Measurements from ENCODE around the gene SLC25A48.
"Not testable (repeated sequence)": the region's sequence is repeated elsewhere in the genome, so short reads cannot be mapped to it uniquely, and the experiment has no call there.

The SLC25A48 gene

DNA sequence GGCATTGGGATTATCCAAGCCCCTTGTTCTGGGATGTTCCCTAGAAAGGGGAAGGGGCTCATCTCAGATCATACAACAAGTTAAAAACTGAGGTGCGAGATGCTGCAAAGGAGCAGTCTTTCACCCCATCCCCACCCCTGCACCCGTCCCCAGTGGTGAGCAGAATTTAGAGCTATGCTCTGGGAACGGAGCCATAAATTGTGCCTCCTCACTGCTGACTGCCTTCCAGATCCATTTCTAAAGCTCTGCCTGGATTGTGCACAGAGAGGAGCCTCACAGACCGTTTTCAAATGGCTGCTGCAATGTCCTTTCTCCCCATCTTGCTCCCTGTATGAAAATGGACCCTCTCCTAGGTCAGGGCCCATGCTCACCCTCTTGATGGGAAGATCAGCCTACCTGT, 8.3 kb downstream of the SLC25A48 start:
- no peak overlapping the region for H3K9ac ChIP-seq (ENCODE audit: low read length in 2 of 2)
- peaks cover 3 to 10% of the 10 kb centered on the region in 2 donors for H3K27me3 ChIP-seq (ENCODE audit: control insufficient read depth in 1 of 2, insufficient read depth in 2 of 2, low read length in 2 of 2)
- H3K9me3 ChIP-seq (ENCODE audit: control insufficient read depth in 2 of 2, low read length in 2 of 2) = no peaks in the 10 kb centered on the region
- H3K4me1 ChIP-seq (ENCODE audit: control insufficient read depth, insufficient read depth, low read length) = no peaks in the 10 kb centered on the region
- no peaks in the 10 kb centered on the region for H3K36me3 ChIP-seq (ENCODE audit: control insufficient read depth in 2 of 2, insufficient read depth in 2 of 2, low read length in 2 of 2)
- H3K27ac ChIP-seq (ENCODE audit: low read length) = no peak overlapping the region
- H3K4me3 ChIP-seq (ENCODE audit: low read length in 2 of 2) = no peak overlapping the region

DNA sequence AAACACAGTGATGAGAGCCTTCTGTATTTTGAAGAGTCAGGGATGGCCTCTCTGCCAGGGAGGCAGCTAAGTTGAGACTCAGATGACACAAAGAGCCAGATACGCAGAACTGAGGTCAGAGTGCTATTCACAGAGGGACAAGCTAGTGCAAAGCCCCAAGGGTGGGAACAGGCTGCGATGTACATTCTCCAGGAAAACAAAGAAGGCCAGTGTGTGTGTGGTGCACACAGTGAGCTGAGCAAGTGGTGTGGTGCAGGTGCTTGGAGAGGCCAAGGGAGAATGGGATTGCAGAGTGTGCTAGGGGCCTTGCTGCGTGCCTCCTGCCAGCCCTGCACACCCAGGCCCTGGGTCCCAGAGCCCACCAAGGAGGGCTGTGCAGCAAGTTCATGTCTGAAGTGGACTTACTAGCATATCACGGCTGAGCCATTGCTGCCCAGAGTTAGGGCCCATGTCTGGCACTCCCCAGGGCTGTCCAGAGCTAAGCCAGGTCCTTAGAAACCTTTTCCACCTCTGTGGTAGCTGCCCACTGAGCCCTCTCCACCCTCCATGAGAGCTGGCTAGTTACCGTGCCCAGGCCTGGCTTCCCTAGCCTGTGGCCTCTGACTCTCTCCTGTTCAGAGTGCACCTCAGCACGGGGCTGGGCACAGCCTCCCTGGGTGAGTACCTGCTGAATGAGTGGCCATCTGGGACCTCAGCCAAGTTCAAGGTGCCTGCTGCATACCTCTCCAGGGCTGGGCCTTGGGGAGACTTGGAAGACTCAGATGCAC, 9.3 kb downstream of the SLC25A48 start:
- Histone ChIP-seq H3K4me1 (ENCODE audit: control insufficient read depth, insufficient read depth, low read length) (no peaks in the 10 kb centered on the region), H3K27ac (ENCODE audit: low read length) (no peak overlapping the region), H3K9me3 (ENCODE audit: control insufficient read depth in 2 of 2, low read length in 2 of 2) (no peaks in the 10 kb centered on the region), H3K27me3 (ENCODE audit: control insufficient read depth in 1 of 2, insufficient read depth in 2 of 2, low read length in 2 of 2) (peaks cover 3 to 10% of the 10 kb centered on the region in 2 donors), H3K9ac (ENCODE audit: low read length in 2 of 2) (no peak overlapping the region), H3K36me3 (ENCODE audit: control insufficient read depth in 2 of 2, insufficient read depth in 2 of 2, low read length in 2 of 2) (no peaks in the 10 kb centered on the region), H3K4me3 (ENCODE audit: low read length in 2 of 2) (no peak overlapping the region)

DNA sequence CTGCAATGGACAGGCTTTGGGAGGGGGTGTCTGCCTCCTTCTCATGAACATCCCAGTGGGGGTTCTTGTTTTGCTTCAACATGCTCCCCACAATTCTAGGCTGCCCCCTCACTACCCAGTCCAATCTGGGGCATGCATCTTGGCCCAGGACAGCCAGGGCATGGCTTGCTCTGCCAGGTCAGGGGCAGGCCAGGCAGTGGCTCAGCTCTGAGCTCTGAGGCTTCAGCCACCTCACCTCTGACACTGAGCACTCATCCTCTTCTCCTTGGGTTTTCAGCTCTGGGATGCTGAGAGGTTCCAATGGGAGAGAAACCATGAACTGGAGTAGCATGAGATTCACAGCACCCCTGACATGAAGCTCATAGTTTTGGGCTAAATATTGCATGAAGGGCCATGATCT, 11.8 kb downstream of the SLC25A48 start:
- H3K27me3 ChIP-seq (ENCODE audit: control insufficient read depth in 1 of 2, insufficient read depth in 2 of 2, low read length in 2 of 2) = peaks cover 3 to 10% of the 10 kb centered on the region in 2 donors
- no peak overlapping the region for H3K27ac ChIP-seq (ENCODE audit: low read length)
- H3K9ac ChIP-seq (ENCODE audit: low read length in 2 of 2) = no peak overlapping the region
- H3K4me3 ChIP-seq (ENCODE audit: low read length in 2 of 2) = no peak overlapping the region
- no peaks in the 10 kb centered on the region for H3K9me3 ChIP-seq (ENCODE audit: control insufficient read depth in 2 of 2, low read length in 2 of 2)
- no peaks in the 10 kb centered on the region for H3K4me1 ChIP-seq (ENCODE audit: control insufficient read depth, insufficient read depth, low read length)
- H3K36me3 ChIP-seq (ENCODE audit: control insufficient read depth in 2 of 2, insufficient read depth in 2 of 2, low read length in 2 of 2) = no peaks in the 10 kb centered on the region

DNA sequence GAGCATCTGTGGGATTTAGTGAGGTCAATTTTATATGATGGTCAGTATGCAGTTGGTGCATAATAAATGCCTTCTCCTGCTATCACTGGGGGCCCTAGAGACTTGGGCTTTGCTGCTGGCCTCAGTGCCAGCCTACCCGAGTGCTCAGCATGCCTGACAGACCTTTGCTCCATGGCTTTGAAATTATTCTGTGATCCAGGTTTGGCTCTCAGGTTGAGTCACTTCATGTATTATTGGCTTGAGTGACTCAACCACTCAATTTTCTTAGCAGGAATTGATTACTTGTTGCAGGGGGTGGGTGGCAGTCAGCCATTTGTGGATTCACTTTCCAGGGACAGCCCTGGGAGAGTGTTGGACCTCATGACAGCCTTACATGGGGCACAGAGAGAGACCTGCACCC, 13.5 kb downstream of the SLC25A48 start:
- H3K27me3 ChIP-seq (ENCODE audit: control insufficient read depth in 1 of 2, insufficient read depth in 2 of 2, low read length in 2 of 2) = peaks cover 3 to 6% of the 10 kb centered on the region in 2 donors
- H3K9ac ChIP-seq (ENCODE audit: low read length in 2 of 2) = no peak overlapping the region
- H3K9me3 ChIP-seq (ENCODE audit: control insufficient read depth in 2 of 2, low read length in 2 of 2) = no peaks in the 10 kb centered on the region
- H3K4me3 ChIP-seq (ENCODE audit: low read length in 2 of 2) = no peak overlapping the region
- no peaks in the 10 kb centered on the region for H3K4me1 ChIP-seq (ENCODE audit: control insufficient read depth, insufficient read depth, low read length)
- H3K36me3 ChIP-seq (ENCODE audit: control insufficient read depth in 2 of 2, insufficient read depth in 2 of 2, low read length in 2 of 2) = no peaks in the 10 kb centered on the region
- no peak overlapping the region for H3K27ac ChIP-seq (ENCODE audit: low read length)

DNA sequence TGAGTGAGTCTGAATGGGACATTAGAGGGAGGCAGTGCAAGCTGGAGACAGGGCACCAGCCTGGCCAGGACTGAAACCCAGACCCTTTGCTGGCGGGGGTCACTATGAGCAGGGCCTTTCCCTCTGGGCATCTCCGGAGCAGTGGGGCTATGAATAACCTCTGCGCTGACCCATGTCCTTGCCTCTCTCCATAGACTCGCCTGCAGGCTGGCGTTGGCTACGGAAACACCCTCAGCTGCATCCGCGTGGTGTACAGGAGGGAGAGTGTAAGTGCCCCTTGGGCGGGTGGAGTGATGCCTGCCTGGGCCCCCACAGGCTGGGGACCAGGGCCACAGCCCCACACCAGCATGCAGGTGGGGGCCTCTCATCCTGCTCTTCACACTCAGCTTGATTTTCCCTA, 15.8 kb downstream of the SLC25A48 start:
- no peaks in the 10 kb centered on the region for H3K4me1 ChIP-seq (ENCODE audit: control insufficient read depth, insufficient read depth, low read length)
- H3K27me3 ChIP-seq (ENCODE audit: control insufficient read depth in 1 of 2, insufficient read depth in 2 of 2, low read length in 2 of 2) = peaks cover 0 to 2% of the 10 kb centered on the region in 2 donors
- H3K27ac ChIP-seq (ENCODE audit: low read length) = no peak overlapping the region
- H3K36me3 ChIP-seq (ENCODE audit: control insufficient read depth in 2 of 2, insufficient read depth in 2 of 2, low read length in 2 of 2) = no peaks in the 10 kb centered on the region
- H3K9me3 ChIP-seq (ENCODE audit: control insufficient read depth in 2 of 2, low read length in 2 of 2) = peaks cover 0 to 3% of the 10 kb centered on the region in 2 donors
- no peak overlapping the region for H3K4me3 ChIP-seq (ENCODE audit: low read length in 2 of 2)
- no peak overlapping the region for H3K9ac ChIP-seq (ENCODE audit: low read length in 2 of 2)

DNA sequence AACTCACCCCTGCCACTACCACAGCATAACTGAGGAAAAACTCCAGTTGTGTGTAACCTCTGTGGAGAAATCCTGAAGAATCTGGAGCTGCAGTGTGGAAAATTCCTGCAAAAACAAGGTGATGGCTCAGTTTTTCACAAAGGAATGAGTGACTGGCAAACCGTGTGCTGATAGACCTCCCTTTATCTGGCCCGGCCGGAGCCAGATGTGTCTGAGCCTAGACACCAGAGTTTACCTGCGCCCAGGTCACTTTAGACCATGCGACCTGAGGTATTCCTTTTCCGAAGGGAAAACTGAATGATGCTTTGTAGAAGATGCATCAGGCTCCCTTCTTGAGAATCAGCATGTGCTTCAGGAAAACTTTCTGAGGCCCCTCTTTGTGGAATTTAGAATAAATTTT, 16.2 kb downstream of the SLC25A48 start:
- H3K36me3 ChIP-seq (ENCODE audit: control insufficient read depth in 2 of 2, insufficient read depth in 2 of 2, low read length in 2 of 2) = no peaks in the 10 kb centered on the region

DNA sequence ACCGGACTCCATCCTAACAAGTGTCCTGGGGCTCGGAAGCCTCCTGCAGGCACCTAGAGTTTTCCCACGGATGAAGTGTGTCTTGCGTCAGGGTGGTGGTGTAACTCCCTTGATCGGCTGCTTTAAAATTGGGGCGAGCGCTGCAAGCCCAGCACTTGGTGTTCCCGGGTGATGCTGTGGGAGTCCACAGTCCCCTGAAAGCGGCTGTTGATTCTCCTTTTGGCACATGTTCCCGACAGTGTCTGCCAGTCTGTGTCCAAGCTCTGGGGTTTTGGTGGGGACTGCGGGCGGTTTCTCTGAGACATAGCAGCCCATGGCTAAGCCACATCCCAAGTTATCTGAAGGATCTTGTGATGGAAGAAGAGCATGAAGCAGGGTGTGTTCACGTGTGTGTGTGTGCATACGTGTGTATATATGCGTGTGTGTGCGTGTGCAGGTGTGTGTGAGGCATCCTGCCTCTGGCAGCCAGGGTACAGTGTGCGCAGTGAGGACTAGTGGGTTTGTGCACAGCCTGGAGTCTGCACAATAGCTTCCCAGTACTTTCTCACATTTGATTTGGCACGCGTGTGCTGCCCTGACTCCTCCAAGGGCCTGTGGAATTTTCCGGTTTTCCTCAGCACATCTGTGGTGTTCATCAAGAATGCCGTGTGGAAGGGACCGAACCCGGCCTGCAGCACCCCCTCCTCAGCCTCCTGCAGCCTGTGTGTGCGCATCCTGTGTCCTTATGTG, 16.9 kb downstream of the SLC25A48 start:
- no peak overlapping the region for H3K9ac ChIP-seq (ENCODE audit: low read length in 2 of 2)
- H3K4me3 ChIP-seq (ENCODE audit: low read length in 2 of 2) = no peak overlapping the region
- H3K9me3 ChIP-seq (ENCODE audit: control insufficient read depth in 2 of 2, low read length in 2 of 2) = peaks cover 0 to 3% of the 10 kb centered on the region in 2 donors
- no peak overlapping the region for H3K27ac ChIP-seq (ENCODE audit: low read length)
- no peaks in the 10 kb centered on the region for H3K27me3 ChIP-seq (ENCODE audit: control insufficient read depth in 1 of 2, insufficient read depth in 2 of 2, low read length in 2 of 2)
- H3K36me3 ChIP-seq (ENCODE audit: control insufficient read depth in 2 of 2, insufficient read depth in 2 of 2, low read length in 2 of 2) = no peaks in the 10 kb centered on the region
- H3K4me1 ChIP-seq (ENCODE audit: control insufficient read depth, insufficient read depth, low read length) = no peaks in the 10 kb centered on the region

More for the DNA sequence above, 16.2 kb downstream of the SLC25A48 start:
- Histone ChIP-seq H3K4me1 (ENCODE audit: control insufficient read depth, insufficient read depth, low read length) (no peaks in the 10 kb centered on the region), H3K27ac (ENCODE audit: low read length) (no peak overlapping the region), H3K9ac (ENCODE audit: low read length in 2 of 2) (no peak overlapping the region), H3K4me3 (ENCODE audit: low read length in 2 of 2) (no peak overlapping the region), H3K27me3 (ENCODE audit: control insufficient read depth in 1 of 2, insufficient read depth in 2 of 2, low read length in 2 of 2) (peaks cover 0 to 2% of the 10 kb centered on the region in 2 donors), H3K9me3 (ENCODE audit: control insufficient read depth in 2 of 2, low read length in 2 of 2) (peaks cover 0 to 3% of the 10 kb centered on the region in 2 donors)

DNA sequence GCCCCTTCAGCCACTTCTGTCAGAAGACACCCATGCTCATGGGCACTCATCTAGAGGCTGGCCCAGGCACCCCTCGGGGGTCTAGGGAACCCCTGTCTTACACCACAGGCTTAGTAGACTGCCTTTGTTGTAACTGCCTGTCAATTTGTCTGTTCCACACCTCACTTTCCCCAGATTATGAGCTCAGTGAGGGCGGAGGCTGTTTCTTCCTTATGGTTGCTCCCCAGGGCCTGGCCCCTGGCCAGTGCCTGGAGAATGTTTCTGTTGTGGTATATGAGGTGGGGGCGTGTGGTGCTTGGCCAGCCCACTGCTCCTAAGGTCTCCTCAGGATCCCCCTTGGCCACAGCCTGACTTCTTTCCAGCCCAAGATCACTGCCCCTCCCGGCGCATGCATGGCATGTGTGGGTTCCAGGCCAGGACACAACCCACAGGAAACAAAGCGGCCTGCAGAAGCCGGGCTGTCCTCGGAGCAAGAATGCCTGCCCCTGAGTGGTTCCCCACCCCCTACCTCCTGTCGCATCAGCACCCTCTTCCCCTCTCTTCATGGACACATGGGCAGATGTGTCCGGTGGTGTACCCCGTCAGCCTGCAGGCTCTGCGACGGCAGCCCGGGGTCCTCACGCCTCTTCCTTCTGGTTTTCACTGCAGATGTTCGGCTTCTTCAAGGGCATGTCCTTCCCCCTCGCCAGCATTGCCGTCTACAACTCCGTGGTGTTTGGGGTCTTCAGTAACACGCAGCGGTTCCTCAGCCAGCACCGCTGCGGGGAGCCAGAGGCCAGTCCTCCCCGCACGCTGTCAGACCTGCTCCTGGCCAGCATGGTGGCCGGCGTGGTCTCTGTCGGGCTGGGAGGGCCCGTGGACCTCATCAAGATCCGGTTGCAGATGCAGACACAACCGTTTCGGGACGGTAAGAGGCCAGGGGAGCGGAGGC, 17.7 kb downstream of the SLC25A48 start:
- no peak overlapping the region for H3K27ac ChIP-seq (ENCODE audit: low read length)
- no peak overlapping the region for H3K9ac ChIP-seq (ENCODE audit: low read length in 2 of 2)
- no peaks in the 10 kb centered on the region for H3K4me1 ChIP-seq (ENCODE audit: control insufficient read depth, insufficient read depth, low read length)
- H3K9me3 ChIP-seq (ENCODE audit: control insufficient read depth in 2 of 2, low read length in 2 of 2) = peaks cover 0 to 3% of the 10 kb centered on the region in 2 donors
- H3K36me3 ChIP-seq (ENCODE audit: control insufficient read depth in 2 of 2, insufficient read depth in 2 of 2, low read length in 2 of 2) = no peaks in the 10 kb centered on the region
- H3K27me3 ChIP-seq (ENCODE audit: control insufficient read depth in 1 of 2, insufficient read depth in 2 of 2, low read length in 2 of 2) = no peaks in the 10 kb centered on the region
- H3K4me3 ChIP-seq (ENCODE audit: low read length in 2 of 2) = no peak overlapping the region

DNA sequence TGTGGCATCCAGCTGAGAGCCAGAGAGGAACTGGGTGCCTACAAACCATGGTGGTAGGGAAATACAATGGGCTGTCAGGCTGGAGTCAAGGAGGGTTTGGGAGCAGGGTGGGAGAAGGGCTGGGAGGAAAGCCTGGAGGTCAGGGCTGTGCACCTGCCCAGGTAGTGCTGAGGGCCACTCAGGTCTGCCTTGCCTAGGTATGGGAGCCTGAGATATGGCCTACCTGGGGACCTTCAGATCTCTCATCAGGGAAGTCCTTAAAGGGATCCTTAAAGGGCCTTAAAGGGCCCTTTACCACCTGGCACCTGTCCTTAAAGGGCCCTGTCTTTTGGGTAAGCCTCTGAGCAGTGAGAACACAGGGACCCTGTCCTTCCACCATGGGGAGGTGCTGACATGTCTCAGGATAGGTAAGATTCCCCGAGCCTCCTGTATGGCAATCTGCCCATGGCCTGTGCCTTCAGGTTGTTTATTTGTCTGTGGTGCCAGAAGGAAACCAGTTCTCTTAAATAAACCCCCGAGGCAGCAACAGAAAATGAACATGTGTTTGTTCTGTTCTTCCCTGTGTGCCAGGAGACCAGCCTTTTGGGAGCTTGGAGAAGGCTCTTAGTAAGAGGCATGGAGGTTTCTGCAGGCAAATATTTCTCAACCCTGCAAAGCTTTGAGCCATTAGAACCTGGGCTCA, 23.3 kb downstream of the SLC25A48 start:
- Histone ChIP-seq H3K4me1 (ENCODE audit: control insufficient read depth, insufficient read depth, low read length) (no peaks in the 10 kb centered on the region), H3K9me3 (ENCODE audit: control insufficient read depth in 2 of 2, low read length in 2 of 2) (peaks cover 0 to 3% of the 10 kb centered on the region in 2 donors), H3K36me3 (ENCODE audit: control insufficient read depth in 2 of 2, insufficient read depth in 2 of 2, low read length in 2 of 2) (no peaks in the 10 kb centered on the region), H3K27me3 (ENCODE audit: control insufficient read depth in 1 of 2, insufficient read depth in 2 of 2, low read length in 2 of 2) (no peaks in the 10 kb centered on the region), H3K4me3 (ENCODE audit: low read length in 2 of 2) (no peak overlapping the region), H3K9ac (ENCODE audit: low read length in 2 of 2) (no peak overlapping the region), H3K27ac (ENCODE audit: low read length) (no peak overlapping the region)

DNA sequence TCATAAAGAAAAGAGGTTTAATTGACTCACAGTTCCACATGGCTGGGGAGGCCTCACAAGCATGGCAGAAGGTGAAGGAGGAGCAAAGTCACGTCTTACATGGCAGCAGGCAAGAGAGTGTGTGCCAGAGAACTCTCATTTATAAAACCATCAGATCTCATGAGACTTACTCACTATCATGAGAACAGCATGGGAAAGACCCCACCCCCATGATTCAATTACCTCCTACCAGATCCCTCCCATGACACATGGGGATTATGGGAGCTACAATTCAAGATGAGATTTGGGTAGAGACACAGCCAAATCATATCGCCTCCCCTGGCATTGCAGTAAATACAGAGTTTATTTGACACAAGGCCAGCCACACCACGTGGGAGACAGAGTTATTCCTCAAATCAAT, 24.7 kb downstream of the SLC25A48 start:
- H3K27me3 ChIP-seq (ENCODE audit: control insufficient read depth in 1 of 2, insufficient read depth in 2 of 2, low read length in 2 of 2) = not testable (repeated sequence)

More for the DNA sequence above, 24.7 kb downstream of the SLC25A48 start:
- H3K4me3 ChIP-seq (ENCODE audit: low read length in 2 of 2); H3K4me1 ChIP-seq (ENCODE audit: control insufficient read depth, insufficient read depth, low read length); H3K36me3 ChIP-seq (ENCODE audit: control insufficient read depth in 2 of 2, insufficient read depth in 2 of 2, low read length in 2 of 2); H3K9me3 ChIP-seq (ENCODE audit: control insufficient read depth in 2 of 2, low read length in 2 of 2); H3K27ac ChIP-seq (ENCODE audit: low read length); H3K9ac ChIP-seq (ENCODE audit: low read length in 2 of 2): not testable (repeated sequence)

Measured in stomach smooth muscle (tissue), 2 donors.